GM12878 (cell line): ENCODE results near the gene PGF. TPM values are rescaled to one million over a fixed set of nuclear protein-coding genes. Genes with fewer than 3 reads are reported as not detected.

Source experiments
- ATAC-seq: fragments of 200-7000 bp; cut with Tn5 transposase; 3 replicates; pipeline ENCODE4 v1.9.1; 2020; ENCODE audit warnings: mild to moderate bottlenecking, moderate library complexity
- BruUV-seq: library from RNA; stranded (reverse); fragments of 400-500 nt; replicated peaks from 2 replicates; lab custom pipeline; 2021; lab: Mats Ljungman, UMichigan
- CTCF ChIA-PET: fragments of 300-600 bp; sonication (Branson Sonifier 250); formaldehyde crosslinking; extraction: SDS; loops from one replicate; lab custom pipeline; 2021; ENCODE audit warnings: inconsistent platforms; lab: Yijun Ruan, JAX
- POLR2A ChIA-PET: fragments of 350-600 bp; formaldehyde crosslinking; extraction: SDS; loops from one replicate; lab custom pipeline; 2021; ENCODE audit warnings: inconsistent platforms; lab: Charles Lee
- RAD21 ChIA-PET: fragments of 300-600 bp; sonication (Branson Sonifier 250); formaldehyde crosslinking; loops from one replicate; lab custom pipeline; 2023; ENCODE audit warnings: antibody characterized with exemption; ENCODE audit not compliant: unreplicated experiment; lab: Charles Lee
- SMC1A ChIA-PET: fragments of 300-600 bp; sonication (Branson Sonifier 250); formaldehyde crosslinking; loops from one replicate; lab custom pipeline; 2023; ENCODE audit not compliant: unreplicated experiment, uncharacterized antibody; lab: Charles Lee
- DNase-seq: peaks from one replicate; pipeline ENCODE4 v3.0.0-alpha.2; 2011; ENCODE audit warnings: low read depth, low spot score
- FAIRE-seq: peaks from 3 replicates; lab custom pipeline; 2011; peaks lifted over from hg19 to GRCh38; lab: Jason Lieb, UNC
- H2AFZ ChIP-seq: 2 replicates; pipeline ENCODE4 v1.6.0; 2011; ENCODE audit warnings: low read depth, low read length, control low read depth; ENCODE audit not compliant: control insufficient read depth
- H3K27ac ChIP-seq: 2 replicates; pipeline ENCODE4 v1.5.1; 2011; ENCODE audit warnings: control low read depth; ENCODE audit not compliant: control insufficient read depth, insufficient read depth
- H3K27me3 ChIP-seq, 2 experiments: replicated peaks in 1 of 2; 2 replicates each; pipeline versions ENCODE4 v1.6.0 to v1.6.1; 2011; ENCODE audit warnings: low read length in 1 of 2; ENCODE audit not compliant: control insufficient read depth in 2 of 2, insufficient read depth in 2 of 2
- H3K36me3 ChIP-seq, 2 experiments: 2 replicates each; pipeline ENCODE4 v1.5.1; 2011; ENCODE audit warnings: low read length in 1 of 2; ENCODE audit not compliant: control insufficient read depth in 2 of 2, insufficient read depth in 2 of 2
- H3K4me1 ChIP-seq: 2 replicates; pipeline ENCODE4 v1.6.1; 2011; ENCODE audit warnings: mild to moderate bottlenecking, low read length, moderate library complexity, mixed read lengths; ENCODE audit not compliant: control insufficient read depth, insufficient read depth
- H3K4me2 ChIP-seq: 2 replicates; pipeline ENCODE4 v1.6.0; 2011; ENCODE audit warnings: control low read depth; ENCODE audit not compliant: control insufficient read depth, insufficient read depth
- H3K4me3 ChIP-seq: fragments of 200-600 bp; sonication (generic); 2 replicates; pipeline ENCODE4 v1.5.1; 2016
- H3K79me2 ChIP-seq: 2 replicates; pipeline ENCODE4 v1.6.0; 2011; ENCODE audit warnings: low read length; ENCODE audit not compliant: control insufficient read depth, insufficient read depth
- H3K9ac ChIP-seq: 2 replicates; pipeline ENCODE4 v1.8.0; 2011; ENCODE audit warnings: low read length, control low read depth, mixed read lengths; ENCODE audit not compliant: control insufficient read depth, insufficient read depth
- H3K9me3 ChIP-seq: replicated peaks from 3 replicates; pipeline ENCODE4 v1.5.1; 2011; ENCODE audit warnings: mild to moderate bottlenecking, low read length; ENCODE audit not compliant: control insufficient read depth, insufficient read depth
- H4K20me1 ChIP-seq: 2 replicates; pipeline ENCODE4 v1.6.0; 2011; ENCODE audit not compliant: control insufficient read depth, insufficient read depth
- BRCA1 ChIP-seq: IDR thresholded peaks from 2 replicates; pipeline ENCODE4 v1.6.1; 2011; ENCODE audit warnings: low read depth, low read length, improper control_type of control experiment
- EZH2 ChIP-seq: IDR thresholded peaks from 2 replicates; pipeline ENCODE4 v1.6.1; 2012; ENCODE audit warnings: low read depth, mild to moderate bottlenecking, control low read depth, inconsistent platforms, low read length, borderline replicate concordance; ENCODE audit not compliant: control insufficient read depth
- FOS ChIP-seq: IDR thresholded peaks from 3 replicates; pipeline ENCODE4 v1.6.1; 2011; ENCODE audit warnings: borderline replicate concordance; ENCODE audit not compliant: insufficient read length; ENCODE audit errors: extremely low read depth
- IKZF1 ChIP-seq: fragments of 450-650 bp; conservative IDR thresholded peaks from 2 replicates; pipeline ENCODE4 v1.6.1; 2017; ENCODE audit warnings: antibody characterized with exemption, mild to moderate bottlenecking
- IRF3 ChIP-seq: fragments of 450-650 bp; IDR thresholded peaks from 2 replicates; pipeline ENCODE4 v1.6.1; 2014; ENCODE audit warnings: mild to moderate bottlenecking
- NR2F1 ChIP-seq: fragments of 450-650 bp; conservative IDR thresholded peaks from 2 replicates; pipeline ENCODE4 v1.6.1; 2017; ENCODE audit warnings: mild to moderate bottlenecking
- POLR2A ChIP-seq: IDR thresholded peaks from 2 replicates; pipeline ENCODE4 v1.6.1; 2011; ENCODE audit warnings: low read depth, mild to moderate bottlenecking, low read length
- REST ChIP-seq: IDR thresholded peaks from 2 replicates; pipeline ENCODE4 v1.6.1; 2012; ENCODE audit warnings: mild to moderate bottlenecking, low read depth, low read length
- USF1 ChIP-seq: IDR thresholded peaks from 2 replicates; pipeline ENCODE4 v1.6.1; 2011; ENCODE audit warnings: borderline replicate concordance, low read depth, mild to moderate bottlenecking, moderate library complexity, mixed read lengths, low read length; ENCODE audit not compliant: insufficient read depth; ENCODE audit errors: extremely low read length
- ZNF622 ChIP-seq: fragments of 450-650 bp; IDR thresholded peaks from 2 replicates; pipeline ENCODE4 v1.6.1; 2017; ENCODE audit warnings: mild to moderate bottlenecking, inconsistent platforms
- ZNF687 ChIP-seq: fragments of 450-650 bp; IDR thresholded peaks from 2 replicates; pipeline ENCODE4 v1.6.1; 2017; ENCODE audit warnings: mild to moderate bottlenecking, moderate library complexity
- WGBS: methylation state at CpG from one replicate; pipeline ENCODE4 v1.1.6; 2016; ENCODE audit warnings: low lambda C conversion rate; ENCODE audit not compliant: insufficient replicate concordance, insufficient coverage; ENCODE audit errors: missing lambda C conversion rate; 5-methylcytosine and 5-hydroxymethylcytosine counted together
- in situ Hi-C: fragments of 300-500 bp; cut with MboI; formaldehyde crosslinking; loops from 9 replicates; pipeline ENCODE4 v1.14.3; 2018; ENCODE audit warnings: mixed read lengths
- intact Hi-C: fragments of 100-400 bp; cut with micrococcal nuclease; formaldehyde crosslinking; loops from one replicate; pipeline ENCODE4 v1.14.2; 2022; ENCODE audit not compliant: unreplicated experiment
- polyA plus RNA-seq, 11 experiments: library from polyadenylated mRNA; depleted of rRNA in 4 of 11; unstranded in 6 of 11; stranded (reverse) in 5 of 11; fragments of >200 nt; fragmentation: Nextera tagmentation in 4 of 11; fragmentation: Illumina TruSeq in 1 of 11; extraction: Ambion mirVana in 4 of 11; extraction: Trizol in 1 of 11; gene quantifications; 1 replicate in 1 of 11; 2 replicates in 10 of 11; pipeline versions ENCODE4 v1.2.1 to v1.2.3, GENCODE V29; 2011 to 2016; ENCODE audit warnings: inconsistent platforms in 2 of 11, missing spikeins in 2 of 11, low read depth in 1 of 11
- total RNA-seq, 4 experiments: library from RNA; depleted of rRNA in 3 of 4; stranded (reverse); fragments of >200 nt in 3 of 4; fragmentation: Illumina TruSeq in 1 of 4; extraction: Trizol in 1 of 4; gene quantifications; 2 replicates each; pipeline versions ENCODE4 v1.2.1 to v1.2.3, GENCODE V29; 2013 to 2021

Gene PGF
- total and polyA plus RNA-seq, 10 of the 15 experiments (the other 5 are each of a cell fraction or from before 2014, with no cell fraction given) = 0.11 to 5.5 (median 0.63) TPM

- no peak for TF ChIP-seq USF1
- no peak for TF ChIP-seq NR2F1
Observed at GRCh38 chr14:74949859-74950573, 5.4 kb downstream of the PGF start (continued).

GRCh38 chr14:74949191-74949601 is 6.2 kb downstream of the PGF start:
- in situ Hi-C loops = no loop called here
- BruUV-seq = no TSS peak
- Histone ChIP-seq H4K20me1 (no peaks in the 10 kb centered on the region), H3K9ac (no peak overlapping the region), H3K36me3 (no peaks in the 10 kb centered on the region), H3K27me3 (no peaks in the 10 kb centered on the region), H3K4me2 (no peak overlapping the region), H3K4me1 (peaks cover 4% of the 10 kb centered on the region), H2AFZ (no peak overlapping the region), H3K27ac (no peak overlapping the region), H3K4me3 (no peak overlapping the region), H3K9me3 (no peaks in the 10 kb centered on the region), H3K79me2 (no peaks in the 10 kb centered on the region)
- ATAC-seq (no peak), DNase-seq (no peak), FAIRE-seq (no peak)
- intact Hi-C loops = loop anchor here (10.0 kb wide), 1 partner anchor 356 kb away; no protein-coding TSS in a partner anchor
- WGBS = 75% methylated on average over 16 of the region's 16 CpGs
- SMC1A ChIA-PET = interaction anchor here (0.8 to 6.1 kb wide), 3 partner anchors 12 to 139 kb away, joined by 3 to 32 read pairs (median 4); no protein-coding TSS in a partner anchor
- TF ChIP-seq ZNF687 (no peak), FOS (no peak), ZNF622 (no peak), IKZF1 (no peak), IRF3 (no peak), BRCA1 (no peak), REST (no peak), EZH2 (no peak), POLR2A (no peak)
- CTCF ChIA-PET = interaction anchor here (1.1 to 9.1 kb wide), 4 partner anchors 13 to 139 kb away, joined by 3 to 129 read pairs (median 33); no protein-coding TSS in a partner anchor
- RAD21 ChIA-PET = interaction anchor here (0.7 to 2.6 kb wide), 3 partner anchors 13 to 140 kb away, joined by 3 to 17 read pairs (median 5); no protein-coding TSS in a partner anchor
- POLR2A ChIA-PET = no interaction called here
